OCI-LY7 (cell line): ENCODE results near the gene PLCB2. TPM values are rescaled to one million over a fixed set of nuclear protein-coding genes. Genes with fewer than 3 reads are reported as not detected.

Source experiments
- BruUV-seq: library from RNA; stranded (reverse); fragments of 400-500 nt; replicated peaks from 2 replicates; lab custom pipeline; 2021; lab: Mats Ljungman, UMichigan
- CTCF ChIA-PET: fragments of 300-600 bp; sonication (Branson Sonifier 250); formaldehyde crosslinking; loops from one replicate; lab custom pipeline; 2022; ENCODE audit warnings: antibody characterized with exemption; ENCODE audit not compliant: unreplicated experiment; lab: Charles Lee
- POLR2A ChIA-PET: fragments of 300-600 bp; sonication (Branson Sonifier 250); formaldehyde crosslinking; loops from one replicate; lab custom pipeline; 2022; ENCODE audit warnings: antibody characterized with exemption; lab: Charles Lee
- DNase-seq: peaks from one replicate; pipeline ENCODE4 v3.0.0-alpha.2; 2015; ENCODE audit warnings: low spot score
- H2AFZ ChIP-seq: fragments of 200-600 bp; sonication (generic), shearing (Covaris generic); 2 replicates; pipeline ENCODE4 v1.6.1; 2014; ENCODE audit warnings: mild to moderate bottlenecking, antibody characterized with exemption, low read length, moderate library complexity
- H3K27ac ChIP-seq: fragments of 200-600 bp; sonication (generic); 2 replicates; pipeline ENCODE4 v1.5.1; 2014; ENCODE audit warnings: mixed run types, low read depth, mild to moderate bottlenecking, moderate library complexity, low read length, inconsistent platforms; ENCODE audit not compliant: poor library complexity, severe bottlenecking
- H3K36me3 ChIP-seq: fragments of 200-600 bp; sonication (generic); 2 replicates; pipeline ENCODE4 v1.6.1; 2014; ENCODE audit warnings: mild to moderate bottlenecking, antibody characterized with exemption, low read length, moderate library complexity, mixed read lengths; ENCODE audit not compliant: insufficient read depth
- H3K4me1 ChIP-seq: fragments of 200-600 bp; sonication (generic); 2 replicates; pipeline ENCODE4 v1.5.1; 2014; ENCODE audit warnings: mild to moderate bottlenecking, low read length; ENCODE audit not compliant: insufficient read depth, poor library complexity, severe bottlenecking
- H3K4me2 ChIP-seq: fragments of 200-600 bp; sonication (generic); 2 replicates; pipeline ENCODE4 v1.6.1; 2014; ENCODE audit warnings: mild to moderate bottlenecking, low read length
- H3K4me3 ChIP-seq: fragments of 200-600 bp; sonication (generic); 2 replicates; pipeline ENCODE4 v1.5.1; 2014; ENCODE audit warnings: mild to moderate bottlenecking, low read depth, low read length; ENCODE audit not compliant: poor library complexity, severe bottlenecking
- H3K79me2 ChIP-seq: fragments of 200-600 bp; sonication (generic); 2 replicates; pipeline ENCODE4 v1.6.1; 2016; ENCODE audit warnings: low read depth, mild to moderate bottlenecking, low read length, moderate library complexity, mixed read lengths; ENCODE audit not compliant: insufficient read depth
- H3K9me2 ChIP-seq: fragments of 200-600 bp; sonication (generic); 2 replicates; pipeline ENCODE4 v1.6.1; 2016; ENCODE audit warnings: mild to moderate bottlenecking, low read length, mixed read lengths; ENCODE audit not compliant: insufficient read depth
- H3K9me3 ChIP-seq: fragments of 200-600 bp; sonication (generic); 2 replicates; pipeline ENCODE4 v1.6.1; 2014; ENCODE audit warnings: mild to moderate bottlenecking, mixed run types, low read length, mixed read lengths
- H4K20me1 ChIP-seq: fragments of 200-600 bp; sonication (generic); 2 replicates; pipeline ENCODE4 v1.6.1; 2014; ENCODE audit warnings: mild to moderate bottlenecking, antibody characterized with exemption, low read length, moderate library complexity, mixed read lengths; ENCODE audit not compliant: insufficient read depth
- EZH2phosphoT487 ChIP-seq: fragments of 200-600 bp; sonication (generic); IDR thresholded peaks from 2 replicates; pipeline ENCODE4 v1.6.1; 2018; ENCODE audit warnings: low read depth, borderline replicate concordance, mild to moderate bottlenecking, mixed run types, antibody characterized with exemption, low read length, moderate library complexity, mixed read lengths
- intact Hi-C: fragments of 100-400 bp; cut with micrococcal nuclease; formaldehyde crosslinking; loops from one replicate; pipeline ENCODE4 v1.10.0; 2022; ENCODE audit not compliant: unreplicated experiment
- total RNA-seq, 2 experiments: library from RNA; depleted of rRNA in 1 of 2; stranded (reverse); fragments of >200 nt in 1 of 2; shearing (Covaris generic) in 1 of 2; gene quantifications; 2 replicates each; pipeline ENCODE4 v1.2.3, GENCODE V29; 2014 to 2022
- TF ChIP-seq, protein P1 (sequence below): fragments of 200-600 bp; sonication (generic); conservative IDR thresholded peaks from 2 replicates; pipeline ENCODE4 v1.5.1; 2014; ENCODE audit warnings: mild to moderate bottlenecking, antibody characterized with exemption, low read length, moderate library complexity, mixed read lengths

The PLCB2 gene
- total RNA-seq, 2 experiments from 2014 or later = 9.6 TPM; not detected in 1

DNA sequence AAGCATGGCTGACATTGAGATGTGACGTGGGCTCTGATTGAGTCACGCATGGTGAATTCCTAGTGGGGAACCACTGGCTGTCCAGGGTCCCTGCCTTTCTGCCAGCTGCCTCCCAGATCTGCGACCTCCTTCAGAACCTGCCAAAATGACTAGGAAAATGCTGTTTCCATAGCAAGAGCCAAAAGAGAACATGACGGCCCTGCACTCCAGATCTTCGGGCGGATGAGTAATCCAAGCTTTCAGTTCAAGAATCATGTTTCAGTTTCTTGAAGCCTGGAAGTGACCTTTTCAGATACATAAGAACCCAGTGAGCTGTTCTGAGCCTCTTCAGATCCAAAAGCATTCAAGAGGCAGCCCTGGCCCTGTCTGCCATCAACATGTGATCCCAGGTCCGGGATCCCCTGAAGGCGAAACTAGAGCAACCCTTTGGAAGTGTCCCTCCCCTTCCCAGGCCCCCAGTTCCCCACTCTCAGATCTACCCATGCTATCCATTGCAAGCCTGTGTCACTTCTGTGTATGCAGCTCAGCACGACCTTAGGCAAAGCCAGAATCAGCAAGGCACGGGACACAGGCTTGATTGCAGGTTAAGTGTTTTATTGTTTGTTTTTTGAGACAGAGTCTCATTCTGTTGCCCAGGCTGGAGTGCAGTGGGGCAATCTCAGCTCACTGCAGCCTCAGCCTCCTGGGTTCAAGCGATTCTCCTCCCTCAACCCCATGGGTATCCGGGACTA, 44.5 kb downstream of the PLCB2 start:
- POLR2A ChIA-PET = no interaction called here

DNA sequence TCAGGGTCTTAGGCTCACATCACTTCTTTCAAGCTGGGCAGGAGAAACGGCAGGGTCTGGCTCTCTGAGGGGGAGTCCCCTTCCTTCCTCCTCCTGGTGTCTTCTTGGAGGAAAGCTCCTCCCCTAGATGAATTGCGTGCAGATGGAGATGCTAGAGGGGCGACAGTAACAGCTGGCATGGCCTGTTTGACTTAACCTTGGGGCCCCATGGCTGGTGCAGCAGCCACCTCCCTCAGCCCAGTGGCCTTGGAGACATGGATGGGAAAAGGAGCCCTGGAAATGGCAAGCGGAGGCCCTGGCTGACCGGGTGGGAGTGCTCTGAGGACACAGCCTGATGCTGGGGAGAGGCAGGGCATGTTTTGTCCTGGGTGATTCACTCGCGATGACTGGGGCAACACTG, 48.7 kb downstream of the PLCB2 start:
- POLR2A ChIA-PET = no interaction called here
- no peak overlapping the region for H3K4me2 ChIP-seq
- H3K9me2 ChIP-seq = no peaks in the 10 kb centered on the region
- H3K79me2 ChIP-seq = no peaks in the 10 kb centered on the region
- CTCF ChIA-PET = no interaction called here
- no peaks in the 10 kb centered on the region for H4K20me1 ChIP-seq
- H3K4me1 ChIP-seq = no peaks in the 10 kb centered on the region
- H3K9me3 ChIP-seq = no peaks in the 10 kb centered on the region
- no peak overlapping the region for H2AFZ ChIP-seq
- BruUV-seq = no TSS peak
- H3K4me3 ChIP-seq = no peak overlapping the region
- intact Hi-C loops = no loop called here
- H3K27ac ChIP-seq = no peak overlapping the region
- no peak for TF ChIP-seq EZH2phosphoT487
- TF ChIP-seq, protein P1, sequence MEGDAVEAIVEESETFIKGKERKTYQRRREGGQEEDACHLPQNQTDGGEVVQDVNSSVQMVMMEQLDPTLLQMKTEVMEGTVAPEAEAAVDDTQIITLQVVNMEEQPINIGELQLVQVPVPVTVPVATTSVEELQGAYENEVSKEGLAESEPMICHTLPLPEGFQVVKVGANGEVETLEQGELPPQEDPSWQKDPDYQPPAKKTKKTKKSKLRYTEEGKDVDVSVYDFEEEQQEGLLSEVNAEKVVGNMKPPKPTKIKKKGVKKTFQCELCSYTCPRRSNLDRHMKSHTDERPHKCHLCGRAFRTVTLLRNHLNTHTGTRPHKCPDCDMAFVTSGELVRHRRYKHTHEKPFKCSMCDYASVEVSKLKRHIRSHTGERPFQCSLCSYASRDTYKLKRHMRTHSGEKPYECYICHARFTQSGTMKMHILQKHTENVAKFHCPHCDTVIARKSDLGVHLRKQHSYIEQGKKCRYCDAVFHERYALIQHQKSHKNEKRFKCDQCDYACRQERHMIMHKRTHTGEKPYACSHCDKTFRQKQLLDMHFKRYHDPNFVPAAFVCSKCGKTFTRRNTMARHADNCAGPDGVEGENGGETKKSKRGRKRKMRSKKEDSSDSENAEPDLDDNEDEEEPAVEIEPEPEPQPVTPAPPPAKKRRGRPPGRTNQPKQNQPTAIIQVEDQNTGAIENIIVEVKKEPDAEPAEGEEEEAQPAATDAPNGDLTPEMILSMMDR = no peak
- no peaks in the 10 kb centered on the region for H3K36me3 ChIP-seq
- no peak for DNase-seq

More for the DNA sequence above, 44.5 kb downstream of the PLCB2 start:
- CTCF ChIA-PET = no interaction called here
- Histone ChIP-seq H4K20me1 (no peaks in the 10 kb centered on the region), H3K9me2 (no peaks in the 10 kb centered on the region), H3K4me2 (no peak overlapping the region), H3K36me3 (no peaks in the 10 kb centered on the region), H3K4me1 (no peaks in the 10 kb centered on the region), H3K79me2 (no peaks in the 10 kb centered on the region), H3K4me3 (no peak overlapping the region), H3K27ac (no peak overlapping the region), H2AFZ (no peak overlapping the region), H3K9me3 (no peaks in the 10 kb centered on the region)
- no TSS peak for BruUV-seq
- intact Hi-C loops = no loop called here
- DNase-seq = no peak
- TF ChIP-seq, protein P1 = no peak
- no peak for TF ChIP-seq EZH2phosphoT487

DNA sequence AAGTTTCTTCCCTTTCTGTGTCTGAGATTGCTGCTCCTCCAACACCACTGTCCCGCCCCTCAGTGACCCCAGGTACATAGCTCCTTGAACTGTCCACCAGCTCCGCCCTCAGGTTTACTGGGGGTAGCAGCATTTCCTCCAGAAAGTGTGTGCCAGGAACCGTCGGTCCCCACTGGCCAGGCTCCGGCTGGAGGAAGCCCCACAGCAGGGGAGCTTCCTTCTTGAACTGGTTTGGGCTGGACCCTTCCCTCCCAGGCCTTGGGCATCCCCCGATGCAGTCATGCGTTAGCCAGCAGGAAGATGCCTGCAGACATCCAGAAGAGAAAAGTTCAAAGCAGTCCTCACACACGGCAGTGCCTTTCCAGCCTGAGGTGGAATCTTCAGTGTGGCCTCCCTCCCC, 49.2 kb downstream of the PLCB2 start:
- Histone ChIP-seq H3K4me3 (no peak overlapping the region), H3K9me3 (no peaks in the 10 kb centered on the region), H3K4me1 (no peaks in the 10 kb centered on the region), H4K20me1 (no peaks in the 10 kb centered on the region), H3K36me3 (no peaks in the 10 kb centered on the region), H3K79me2 (no peaks in the 10 kb centered on the region), H3K9me2 (no peaks in the 10 kb centered on the region), H3K4me2 (no peak overlapping the region), H3K27ac (no peak overlapping the region), H2AFZ (no peak overlapping the region)
- no TSS peak for BruUV-seq
- DNase-seq = no peak
- intact Hi-C loops = no loop called here
- ChIA-PET CTCF (no interaction called here), POLR2A (no interaction called here)
- TF ChIP-seq, protein P1 = no peak
- TF ChIP-seq EZH2phosphoT487 = no peak
